HepG2 (cell line): ENCODE results near the gene FAM83G. TPM values are rescaled to one million over a fixed set of nuclear protein-coding genes. Genes with fewer than 3 reads are reported as not detected.

Source experiments
- CEBPG ChIP-seq: IDR thresholded peaks from 2 replicates; pipeline ENCODE4 v1.6.1; 2016
- DNMT1 ChIP-seq: sonication (generic); formaldehyde crosslinking; IDR thresholded peaks from 2 replicates; pipeline ENCODE4 v1.5.1; 2020; ENCODE audit warnings: mild to moderate bottlenecking, missing genetic modification reagents
- FOXP1 ChIP-seq, 2 experiments: fragments of 450-650 bp in 1 of 2; IDR thresholded peaks; 2 replicates each; pipeline ENCODE4 v1.6.1; 2017 to 2018; ENCODE audit warnings: antibody characterized with exemption in 1 of 2
- GATAD2A ChIP-seq: IDR thresholded peaks from 2 replicates; pipeline ENCODE4 v1.6.1; 2016
- IKZF4 ChIP-seq: sonication (generic); formaldehyde crosslinking; IDR thresholded peaks from 2 replicates; pipeline ENCODE4 v1.5.1; 2020; ENCODE audit warnings: borderline replicate concordance, mild to moderate bottlenecking, low read depth, missing genetic modification reagents; ENCODE audit errors: not compliant biosample characterization
- KDM2A ChIP-seq: sonication (generic); formaldehyde crosslinking; IDR thresholded peaks from 2 replicates; pipeline ENCODE4 v1.4.0; 2020; ENCODE audit warnings: low read depth, missing genetic modification reagents, borderline replicate concordance
- MYPOP ChIP-seq: sonication (generic); formaldehyde crosslinking; IDR thresholded peaks from 2 replicates; pipeline ENCODE4 v1.8.1; 2023; ENCODE audit warnings: mild to moderate bottlenecking, moderate library complexity, missing genetic modification reagents
- NPAS2 ChIP-seq: sonication (generic); formaldehyde crosslinking; IDR thresholded peaks from 2 replicates; pipeline ENCODE4 v1.8.0; 2022; ENCODE audit warnings: mild to moderate bottlenecking, missing genetic modification reagents, borderline replicate concordance
- PAXIP1 ChIP-seq: sonication (generic); formaldehyde crosslinking; conservative IDR thresholded peaks from 2 replicates; pipeline ENCODE4 v1.4.0; 2020; ENCODE audit warnings: mild to moderate bottlenecking, missing genetic modification reagents, moderate library complexity
- PREB ChIP-seq: sonication (generic); formaldehyde crosslinking; IDR thresholded peaks from 2 replicates; pipeline ENCODE4 v1.4.0; 2020; ENCODE audit warnings: missing genetic modification reagents
- RFX3 ChIP-seq: IDR thresholded peaks from 2 replicates; pipeline ENCODE4 v1.6.1; 2016; ENCODE audit warnings: missing biosample characterization, missing genetic modification reagents
- SCMH1 ChIP-seq: sonication (generic); formaldehyde crosslinking; IDR thresholded peaks from 2 replicates; pipeline ENCODE4 v1.9.0; 2021; ENCODE audit warnings: missing genetic modification reagents, mild to moderate bottlenecking, borderline replicate concordance
- SOX6 ChIP-seq, 2 experiments: fragments of 450-650 bp in 1 of 2; sonication (generic) in 1 of 2; formaldehyde crosslinking in 1 of 2; IDR thresholded peaks; 2 replicates each; pipeline versions ENCODE4 v1.4.0 to v1.6.1; 2017 to 2020; ENCODE audit warnings: antibody characterized with exemption in 1 of 2, mild to moderate bottlenecking in 1 of 2, missing genetic modification reagents in 1 of 2
- TEAD3 ChIP-seq: optimal IDR thresholded peaks from 2 replicates; pipeline ENCODE3; 2016; ENCODE audit warnings: borderline replicate concordance
- TRAFD1 ChIP-seq: sonication (generic); formaldehyde crosslinking; IDR thresholded peaks from 2 replicates; pipeline ENCODE4 v1.5.1; 2020; ENCODE audit warnings: missing genetic modification reagents, mild to moderate bottlenecking, borderline replicate concordance
- ZMYM2 ChIP-seq: sonication (generic); formaldehyde crosslinking; IDR thresholded peaks from 2 replicates; pipeline ENCODE4 v1.8.0; 2022; ENCODE audit warnings: mild to moderate bottlenecking, missing genetic modification reagents
- ZNF205 ChIP-seq: IDR thresholded peaks from 2 replicates; pipeline ENCODE4 v1.6.1; 2018; ENCODE audit warnings: missing biosample characterization, missing genetic modification reagents
- ZNF713 ChIP-seq: sonication (generic); formaldehyde crosslinking; IDR thresholded peaks from 2 replicates; pipeline ENCODE4 v1.4.0; 2020; ENCODE audit warnings: mild to moderate bottlenecking, missing genetic modification reagents
- ZNF766 ChIP-seq: sonication (generic); formaldehyde crosslinking; IDR thresholded peaks from 2 replicates; pipeline ENCODE4 v1.5.0; 2020; ENCODE audit warnings: missing genetic modification reagents, borderline replicate concordance
- ZNF768 ChIP-seq: sonication (generic); formaldehyde crosslinking; IDR thresholded peaks from 2 replicates; pipeline ENCODE4 v1.4.0; 2020; ENCODE audit warnings: missing genetic modification reagents
- ZNF790 ChIP-seq: sonication (generic); formaldehyde crosslinking; IDR thresholded peaks from 2 replicates; pipeline ENCODE4 v1.8.0; 2022; ENCODE audit warnings: missing genetic modification reagents, mild to moderate bottlenecking, borderline replicate concordance
- ZSCAN25 ChIP-seq: sonication (generic); formaldehyde crosslinking; IDR thresholded peaks from 2 replicates; pipeline ENCODE4 v1.8.0; 2022; ENCODE audit warnings: mild to moderate bottlenecking, missing genetic modification reagents
- ZSCAN31 ChIP-seq: sonication (generic); formaldehyde crosslinking; IDR thresholded peaks from 2 replicates; pipeline ENCODE4 v1.5.0; 2020; ENCODE audit warnings: low read depth, mild to moderate bottlenecking, missing genetic modification reagents
- polyA plus RNA-seq, 8 experiments: library from polyadenylated mRNA; depleted of rRNA in 3 of 8; stranded (reverse) in 7 of 8; unstranded in 1 of 8; fragments of >200 nt; fragmentation: Illumina TruSeq in 4 of 8; extraction: Trizol in 4 of 8; gene quantifications; 2 replicates each; pipeline versions ENCODE4 v1.2.1 to v1.2.3, GENCODE V29; 2011 to 2016; ENCODE audit warnings: low read depth in 4 of 8, missing spikeins in 1 of 8, mixed read lengths in 1 of 8; ENCODE audit not compliant: insufficient read depth in 1 of 8
- total RNA-seq, 5 experiments: library from RNA; depleted of rRNA; stranded (reverse); fragments of >200 nt; fragmentation: Illumina TruSeq; extraction: Trizol; gene quantifications; 2 replicates each; pipeline ENCODE4 v1.2.3, GENCODE V29; 2016; ENCODE audit warnings: low read depth in 1 of 5

The FAM83G gene
- total and polyA plus RNA-seq, 2 of the 13 experiments (the other 11 are each of a cell fraction or from before 2014, with no cell fraction given) = 13.7 to 18.6 TPM

- TF ChIP-seq MYPOP (CRISPR knock-in tag) (peak; percentile 55; the same call in 1 of the 2 replicates), NPAS2 (CRISPR knock-in tag) (no peak), PAXIP1 (CRISPR knock-in tag) (peak; percentile 35; the same call in 1 of the 2 replicates), PREB (CRISPR knock-in tag) (no peak), TEAD3 (CRISPR knock-in tag) (peak; percentile 33), SOX6 (IDR thresholded peaks at IDR 0.05) (no peak), SOX6 (CRISPR knock-in tag; IDR thresholded peaks at IDR 0.05) (peak; percentile 30), ZSCAN31 (0 out of 2 replicates have a peak, but pooled peaks have one; percentile 34), DNMT1 (no peak), ZNF205 (no peak), ZSCAN25 (CRISPR knock-in tag) (peak; percentile 53; the same call in 1 of the 2 replicates), ZNF790 (no peak), TRAFD1 (CRISPR knock-in tag) (no peak), IKZF4 (no peak), ZNF768 (peak; percentile 98), ZMYM2 (CRISPR knock-in tag) (no peak), CEBPG (CRISPR knock-in tag) (no peak), ZNF766 (CRISPR knock-in tag) (no peak), RFX3 (CRISPR knock-in tag) (no peak), FOXP1 (IDR thresholded peaks at IDR 0.05) (no peak), FOXP1 (CRISPR knock-in tag; IDR thresholded peaks at IDR 0.05) (0 out of 2 replicates have a peak, but pooled peaks have one; percentile 8), SCMH1 (CRISPR knock-in tag) (no peak), KDM2A (CRISPR knock-in tag) (no peak; the same call in 1 of the 2 replicates), ZNF713 (CRISPR knock-in tag) (no peak), GATAD2A (peak; percentile 36; the same call in 1 of the 2 replicates)
Observed at GRCh38 chr17:19004421-19005136, at the start of gene FAM83G (continued).
